ENCODE results near the gene KATNA1. TPM values are rescaled to one million over a fixed set of nuclear protein-coding genes. Genes with fewer than 3 reads are reported as not detected.

KATNA1 gene
- total and polyA plus RNA-seq, 2 experiments from 2014 or later, result 17.2 to 18.4 TPM

DNA sequence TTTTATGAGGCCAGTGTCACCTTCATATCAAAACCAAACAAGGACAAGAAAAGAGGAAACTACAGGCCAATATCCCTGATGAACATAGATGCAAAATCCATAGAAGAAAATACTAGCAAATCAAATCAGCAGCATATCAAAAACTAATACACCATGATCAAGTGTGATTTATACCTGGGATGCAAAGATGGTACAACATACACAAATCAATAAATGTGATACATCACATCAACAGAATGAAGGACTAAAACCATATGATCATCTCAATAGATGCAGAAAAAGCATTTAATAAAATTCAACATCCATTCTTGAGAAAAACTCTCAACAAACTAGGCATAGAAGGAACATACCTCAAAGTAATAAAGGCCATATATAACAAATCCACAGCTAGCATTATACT, 90.5 kb downstream of the KATNA1 start:
- H3K27me3 ChIP-seq, result peaks cover 26% of the 10 kb centered on the region
- no peaks in the 10 kb centered on the region for H3K9me2 ChIP-seq (replicated peaks; ENCODE audit: insufficient read depth)
- TF ChIP-seq, protein P1, sequence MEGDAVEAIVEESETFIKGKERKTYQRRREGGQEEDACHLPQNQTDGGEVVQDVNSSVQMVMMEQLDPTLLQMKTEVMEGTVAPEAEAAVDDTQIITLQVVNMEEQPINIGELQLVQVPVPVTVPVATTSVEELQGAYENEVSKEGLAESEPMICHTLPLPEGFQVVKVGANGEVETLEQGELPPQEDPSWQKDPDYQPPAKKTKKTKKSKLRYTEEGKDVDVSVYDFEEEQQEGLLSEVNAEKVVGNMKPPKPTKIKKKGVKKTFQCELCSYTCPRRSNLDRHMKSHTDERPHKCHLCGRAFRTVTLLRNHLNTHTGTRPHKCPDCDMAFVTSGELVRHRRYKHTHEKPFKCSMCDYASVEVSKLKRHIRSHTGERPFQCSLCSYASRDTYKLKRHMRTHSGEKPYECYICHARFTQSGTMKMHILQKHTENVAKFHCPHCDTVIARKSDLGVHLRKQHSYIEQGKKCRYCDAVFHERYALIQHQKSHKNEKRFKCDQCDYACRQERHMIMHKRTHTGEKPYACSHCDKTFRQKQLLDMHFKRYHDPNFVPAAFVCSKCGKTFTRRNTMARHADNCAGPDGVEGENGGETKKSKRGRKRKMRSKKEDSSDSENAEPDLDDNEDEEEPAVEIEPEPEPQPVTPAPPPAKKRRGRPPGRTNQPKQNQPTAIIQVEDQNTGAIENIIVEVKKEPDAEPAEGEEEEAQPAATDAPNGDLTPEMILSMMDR (IDR thresholded peaks at IDR 0.05; ENCODE audit: poor library complexity), result no peak
- no peak for TF ChIP-seq EZH2 (IDR thresholded peaks at IDR 0.05; ENCODE audit: borderline replicate concordance)
- TF ChIP-seq EZH2phosphoT487 (IDR thresholded peaks at IDR 0.05; ENCODE audit: low read depth, severe bottlenecking, unreplicated experiment), result no peak
- H2AFZ ChIP-seq, result no peak overlapping the region
- DNase-seq (ENCODE audit: low spot score), result no peak
- no peaks in the 10 kb centered on the region for H3K36me3 ChIP-seq (replicated peaks; ENCODE audit: insufficient read depth, low read depth)
- H3K79me2 ChIP-seq, result no peaks in the 10 kb centered on the region
- no peak overlapping the region for H3K27ac ChIP-seq
- no peaks in the 10 kb centered on the region for H3K4me1 ChIP-seq (ENCODE audit: insufficient read depth)
- H3K4me3 ChIP-seq, result no peak overlapping the region
- H3K9me3 ChIP-seq (ENCODE audit: low read depth), result no peaks in the 10 kb centered on the region
- no peak overlapping the region for H3K4me2 ChIP-seq
- H4K20me1 ChIP-seq (ENCODE audit: insufficient read depth, poor library complexity, severe bottlenecking), result no peaks in the 10 kb centered on the region

DNA sequence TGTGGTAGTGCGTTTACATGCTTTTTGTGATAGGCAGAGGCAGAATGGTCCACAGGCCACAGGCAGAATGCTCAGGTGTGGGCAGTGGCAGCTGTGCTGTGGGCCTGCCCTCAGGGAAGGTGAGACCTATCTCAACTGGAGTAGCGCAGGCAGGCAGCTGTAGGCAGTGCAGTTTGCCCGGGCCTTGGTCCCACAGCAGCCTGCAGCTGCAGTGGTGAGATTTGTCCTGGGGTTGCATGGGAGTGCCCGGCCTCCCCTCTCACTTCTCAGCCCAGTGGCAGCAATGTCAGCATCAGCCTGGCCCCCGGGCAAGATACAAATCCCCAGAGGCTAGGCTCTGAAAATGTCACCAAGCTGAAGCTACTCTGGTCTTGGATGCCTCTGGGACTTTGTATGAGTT, 96.6 kb downstream of the KATNA1 start:
- Histone ChIP-seq H3K9me2 (replicated peaks; ENCODE audit: insufficient read depth) (no peaks in the 10 kb centered on the region), H3K79me2 (no peaks in the 10 kb centered on the region), H3K4me2 (no peak overlapping the region), H3K27ac (no peak overlapping the region), H3K9me3 (ENCODE audit: low read depth) (no peaks in the 10 kb centered on the region), H3K27me3 (peaks cover 11% of the 10 kb centered on the region), H3K4me3 (no peak overlapping the region), H2AFZ (no peak overlapping the region), H4K20me1 (ENCODE audit: insufficient read depth, poor library complexity, severe bottlenecking) (no peaks in the 10 kb centered on the region), H3K4me1 (ENCODE audit: insufficient read depth) (no peaks in the 10 kb centered on the region), H3K36me3 (replicated peaks; ENCODE audit: insufficient read depth, low read depth) (no peaks in the 10 kb centered on the region)
- WGBS (ENCODE audit: low lambda C conversion rate, missing lambda C conversion rate), result 72% methylated on average over 5 of the region's 5 CpGs
- DNase-seq (ENCODE audit: low spot score), result no peak
- TF ChIP-seq EZH2phosphoT487 (IDR thresholded peaks at IDR 0.05; ENCODE audit: low read depth, severe bottlenecking, unreplicated experiment) (no peak), EZH2 (IDR thresholded peaks at IDR 0.05; ENCODE audit: borderline replicate concordance) (no peak)
- TF ChIP-seq, protein P1 (IDR thresholded peaks at IDR 0.05; ENCODE audit: poor library complexity), result no peak

DNA sequence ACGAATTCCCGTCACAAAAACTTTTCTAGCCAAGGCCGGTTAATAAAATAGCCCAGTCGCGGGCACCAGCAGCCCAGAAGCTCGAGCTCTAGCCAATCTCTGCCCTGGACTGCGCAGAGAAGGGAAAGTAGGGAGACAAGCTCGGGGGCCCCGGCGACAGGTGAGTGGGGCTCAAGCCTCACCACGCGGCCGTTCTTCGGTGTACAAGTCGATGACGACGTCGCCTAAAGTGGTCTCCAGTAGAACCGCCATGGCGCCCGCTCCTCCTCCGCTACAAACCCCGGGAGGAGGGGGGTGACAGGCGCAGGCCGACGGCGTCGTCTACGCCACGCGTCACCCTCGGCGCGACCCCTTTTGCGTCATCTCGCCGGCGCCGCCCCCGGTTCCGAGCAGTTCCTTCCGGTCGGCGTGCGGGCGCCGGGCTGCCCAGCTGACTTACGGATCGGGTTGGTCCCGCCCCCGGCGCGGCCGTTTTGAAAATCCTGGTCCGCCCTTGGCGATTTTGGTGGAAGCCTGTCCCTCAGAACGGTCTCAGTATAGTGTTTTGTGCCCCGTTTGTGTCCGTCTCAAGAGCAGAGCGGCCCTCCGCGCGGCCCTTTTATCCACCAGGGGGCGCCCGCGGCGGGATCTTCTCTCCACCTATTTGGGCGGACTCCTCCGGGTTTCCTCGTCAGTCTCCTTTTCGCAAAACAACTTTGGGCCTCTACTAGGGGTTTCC, 102.6 kb downstream of the KATNA1 start, which contains the start of gene PPIL4:
Gene PPIL4 (minus strand): TSS at position 290 of the 718 bp plus-strand sequence. CDS start 38 bp downstream, at position 252.
- peak; percentile 98 for DNase-seq (ENCODE audit: low spot score)
- Histone ChIP-seq H3K79me2 (peaks cover 49% of the 10 kb centered on the region), H2AFZ (peak within 1 kb of the TSS; percentile 97), H3K4me2 (peak within 1 kb of the TSS; percentile 88), H3K27ac (peak within 1 kb of the TSS; percentile 99), H3K27me3 (peaks cover 7% of the 10 kb centered on the region), H3K4me3 (peak within 1 kb of the TSS; percentile 83), H3K36me3 (replicated peaks; ENCODE audit: insufficient read depth, low read depth) (no peaks in the 10 kb centered on the region), H4K20me1 (ENCODE audit: insufficient read depth, poor library complexity, severe bottlenecking) (peaks cover 40% of the 10 kb centered on the region), H3K9me3 (ENCODE audit: low read depth) (no peaks in the 10 kb centered on the region), H3K4me1 (ENCODE audit: insufficient read depth) (peaks cover 14% of the 10 kb centered on the region), H3K9me2 (replicated peaks; ENCODE audit: insufficient read depth) (no peaks in the 10 kb centered on the region)
- TF ChIP-seq, protein P1 (IDR thresholded peaks at IDR 0.05; ENCODE audit: poor library complexity), result peak; percentile 99
- no peak for TF ChIP-seq EZH2phosphoT487 (IDR thresholded peaks at IDR 0.05; ENCODE audit: low read depth, severe bottlenecking, unreplicated experiment)
- WGBS (ENCODE audit: low lambda C conversion rate, missing lambda C conversion rate), result under 1% methylated on average over 65 of the region's 71 CpGs
